ENCODE data around the gene ADCY2. TPM values are rescaled to one million over a fixed set of nuclear protein-coding genes. Genes with fewer than 3 reads are reported as not detected.

ADCY2 gene
- total RNA-seq, 1 experiment from 2014 or later: 31.3 TPM

DNA sequence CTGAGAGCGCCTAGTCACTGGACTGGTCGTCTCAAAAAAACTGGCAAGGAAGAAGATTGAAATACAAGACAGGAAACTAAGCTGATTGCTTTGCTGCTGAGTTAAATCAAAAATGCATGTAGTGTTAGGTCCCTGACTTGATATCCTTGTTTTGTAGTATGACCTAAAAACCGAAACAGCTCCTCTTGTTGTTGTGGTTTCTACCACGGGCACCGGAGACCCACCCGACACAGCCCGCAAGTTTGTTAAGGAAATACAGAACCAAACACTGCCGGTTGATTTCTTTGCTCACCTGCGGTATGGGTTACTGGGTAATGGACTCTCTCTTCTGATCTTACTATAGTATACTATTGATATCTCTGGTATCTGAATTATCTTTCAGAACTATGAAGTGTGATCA, 477.3 kb downstream of the ADCY2 start:
- Histone ChIP-seq H2BK20ac (ENCODE audit: low read depth, low read length, poor library complexity, severe bottlenecking) (no peak overlapping the region), H2BK120ac (ENCODE audit: low read depth, low read length, poor library complexity, severe bottlenecking) (no peak overlapping the region), H3K18ac (ENCODE audit: insufficient read length, low read depth, low read length) (no peak overlapping the region), H3K27ac (ENCODE audit: insufficient read length, low read depth, low read length) (no peak overlapping the region), H4K8ac (replicated peaks; ENCODE audit: insufficient read length, low read depth, low read length) (no peak overlapping the region), H3K14ac (ENCODE audit: insufficient read depth, low read length) (no peak overlapping the region), H4K91ac (ENCODE audit: insufficient read length, low read depth, low read length) (no peak overlapping the region), H3K9me3 (ENCODE audit: control insufficient read depth, low read depth, low read length) (no peaks in the 10 kb centered on the region), H3T11ph (ENCODE audit: low read length) (no peak overlapping the region), H4K20me1 (ENCODE audit: control insufficient read depth, insufficient read depth, insufficient read length) (no peaks in the 10 kb centered on the region), H3K23me2 (ENCODE audit: insufficient read length, low read depth, low read length, poor library complexity, severe bottlenecking) (peaks cover 4% of the 10 kb centered on the region), H3K27me3 (ENCODE audit: insufficient read depth, low read length) (no peaks in the 10 kb centered on the region), H3K23ac (ENCODE audit: insufficient read length, low read depth, low read length) (no peak overlapping the region), H4K5ac (ENCODE audit: insufficient read length, low read depth, low read length) (no peak overlapping the region), H3K56ac (ENCODE audit: insufficient read length, low read depth, low read length) (no peak overlapping the region), H2BK12ac (ENCODE audit: insufficient read length, low read depth, low read length) (no peak overlapping the region), H3K4ac (ENCODE audit: low read depth, low read length) (no peak overlapping the region), H2BK15ac (ENCODE audit: low read depth, low read length) (no peak overlapping the region), H3K4me1 (ENCODE audit: insufficient read depth, low read length) (no peaks in the 10 kb centered on the region), H3K4me2 (ENCODE audit: insufficient read depth, insufficient read length, low read length) (no peak overlapping the region), H3K9ac (ENCODE audit: extremely low read depth, insufficient read length, low read length) (no peak overlapping the region), H2AK5ac (ENCODE audit: insufficient read length, low read length) (no peak overlapping the region), H3K79me2 (ENCODE audit: insufficient read depth, low read length) (peaks cover 22% of the 10 kb centered on the region), H3K79me1 (ENCODE audit: insufficient read depth, low read depth, low read length, poor library complexity, severe bottlenecking) (peaks cover 4% of the 10 kb centered on the region), H2AFZ (ENCODE audit: low read length) (no peak overlapping the region), H2BK5ac (ENCODE audit: insufficient read length, low read length) (no peak overlapping the region)
- Mint-ChIP-seq H3K36me3 (ENCODE audit: insufficient read depth in 1 of 3, low read depth in 3 of 3) (peaks cover 19 to 67% (median 51%) of the 10 kb centered on the region in 3 experiments), H3K27ac (0 out of 7 replicates have a peak overlapping the region, but pooled peaks of 1 of the 3 experiments have one; percentile 63), H3K27me3 (ENCODE audit: low read depth) (no peaks in the 10 kb centered on the region), H3K4me3 (no peak overlapping the region), H3K9me3 (no peaks in the 10 kb centered on the region), H3K4me1 (peaks cover 12 to 14% of the 10 kb centered on the region in 2 experiments)
- no CpG with 5 or more reads among the region's 9 CpGs for WGBS (ENCODE audit: extremely low coverage, insufficient read length, low lambda C conversion rate)
- DNase-seq: no peak
- TF ChIP-seq, protein P1, sequence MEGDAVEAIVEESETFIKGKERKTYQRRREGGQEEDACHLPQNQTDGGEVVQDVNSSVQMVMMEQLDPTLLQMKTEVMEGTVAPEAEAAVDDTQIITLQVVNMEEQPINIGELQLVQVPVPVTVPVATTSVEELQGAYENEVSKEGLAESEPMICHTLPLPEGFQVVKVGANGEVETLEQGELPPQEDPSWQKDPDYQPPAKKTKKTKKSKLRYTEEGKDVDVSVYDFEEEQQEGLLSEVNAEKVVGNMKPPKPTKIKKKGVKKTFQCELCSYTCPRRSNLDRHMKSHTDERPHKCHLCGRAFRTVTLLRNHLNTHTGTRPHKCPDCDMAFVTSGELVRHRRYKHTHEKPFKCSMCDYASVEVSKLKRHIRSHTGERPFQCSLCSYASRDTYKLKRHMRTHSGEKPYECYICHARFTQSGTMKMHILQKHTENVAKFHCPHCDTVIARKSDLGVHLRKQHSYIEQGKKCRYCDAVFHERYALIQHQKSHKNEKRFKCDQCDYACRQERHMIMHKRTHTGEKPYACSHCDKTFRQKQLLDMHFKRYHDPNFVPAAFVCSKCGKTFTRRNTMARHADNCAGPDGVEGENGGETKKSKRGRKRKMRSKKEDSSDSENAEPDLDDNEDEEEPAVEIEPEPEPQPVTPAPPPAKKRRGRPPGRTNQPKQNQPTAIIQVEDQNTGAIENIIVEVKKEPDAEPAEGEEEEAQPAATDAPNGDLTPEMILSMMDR (conservative IDR thresholded peaks at IDR 0.05): no peak

All from H9 (cell line).